ENCODE results near the gene OR2A5.
"Not testable (repeated sequence)": the region's sequence is repeated elsewhere in the genome, so short reads cannot be mapped to it uniquely, and the experiment has no call there.

Gene OR2A5

GRCh38 chr7:144048648-144049047 lies at the start of gene OR2A5:
Gene OR2A5, plus strand, starts transcription at chr7:144048948. Its CDS starts 1,454 bp downstream, at chr7:144050402.
- no peak for DNase-seq

- DNase-seq, result no peak
Measured at GRCh38 chr7:144000020-144000419, 48.7 kb upstream of the OR2A5 start, which contains the start of gene OR6B1. Gene OR6B1, plus strand, starts transcription at chr7:144000320. Its CDS starts 3,677 bp downstream, at chr7:144003997.

- DNase-seq, result no peak
Measured at GRCh38 chr7:144001543-144001942, 47.2 kb upstream of the OR2A5 start.

GRCh38 chr7:144004703-144005102 lies 44.0 kb upstream of the OR2A5 start:
- DNase-seq, result no peak

- no peak for DNase-seq
Measured at GRCh38 chr7:144006029-144006691, 42.6 kb upstream of the OR2A5 start.

- DNase-seq, result no peak
Measured at GRCh38 chr7:144006692-144007042, 42.1 kb upstream of the OR2A5 start.

GRCh38 chr7:144009361-144009760 lies 39.4 kb upstream of the OR2A5 start:
- no peak for DNase-seq

- not testable (repeated sequence) for DNase-seq
Measured at GRCh38 chr7:144010061-144010460, 38.7 kb upstream of the OR2A5 start.

GRCh38 chr7:144010821-144011220 lies 37.9 kb upstream of the OR2A5 start:
- DNase-seq, result not testable (repeated sequence)

GRCh38 chr7:144011458-144012230 lies 37.1 kb upstream of the OR2A5 start:
- DNase-seq, result no peak

GRCh38 chr7:144018065-144018464 lies 30.7 kb upstream of the OR2A5 start:
- DNase-seq, result no peak

- DNase-seq, result no peak
Measured at GRCh38 chr7:144019457-144019856, 29.3 kb upstream of the OR2A5 start.

- DNase-seq, result no peak
Measured at GRCh38 chr7:144020340-144020739, 28.4 kb upstream of the OR2A5 start.

GRCh38 chr7:144022169-144022568 lies 26.6 kb upstream of the OR2A5 start:
- DNase-seq, result no peak

- no peak for DNase-seq
Measured at GRCh38 chr7:144023171-144023827, 25.4 kb upstream of the OR2A5 start.

GRCh38 chr7:144024213-144024612 lies 24.5 kb upstream of the OR2A5 start:
- no peak for DNase-seq

- no peak for DNase-seq
Measured at GRCh38 chr7:144026203-144026883, 22.4 kb upstream of the OR2A5 start.

- DNase-seq, result no peak
Measured at GRCh38 chr7:144027070-144027469, 21.7 kb upstream of the OR2A5 start.

GRCh38 chr7:144027974-144028373 lies 20.8 kb upstream of the OR2A5 start:
- no peak for DNase-seq

- no peak for DNase-seq
Measured at GRCh38 chr7:144028547-144028946, 20.2 kb upstream of the OR2A5 start.

- no peak for DNase-seq
Measured at GRCh38 chr7:144032516-144032915, 16.2 kb upstream of the OR2A5 start.

GRCh38 chr7:144032985-144033709 lies 15.6 kb upstream of the OR2A5 start:
- no peak for DNase-seq

- DNase-seq, result no peak
Measured at GRCh38 chr7:144035385-144035784, 13.4 kb upstream of the OR2A5 start.
